H9 (cell line): Measurements from ENCODE around the gene CCNY. TPM values are rescaled to one million over a fixed set of nuclear protein-coding genes. Genes with fewer than 3 reads are reported as not detected.
A peak's percentile ranks its signal among the peaks of the same experiment; 100 is the strongest.

ENCODE experiments used
- DNase-seq: peaks from one replicate; pipeline ENCODE4 v3.0.0-alpha.2; 2017
- H2AFZ ChIP-seq: one replicate; pipeline ENCODE4 v1.6.1; 2013; ENCODE audit warnings: mild to moderate bottlenecking, low read length, control low read depth, moderate library complexity
- H2AK5ac ChIP-seq: 2 replicates; pipeline ENCODE4 v1.6.1; 2013; ENCODE audit warnings: low read length, control low read depth, mixed read lengths; ENCODE audit not compliant: insufficient read length
- H2BK120ac ChIP-seq: one replicate; pipeline ENCODE4 v1.6.1; 2013; ENCODE audit warnings: low read depth, mild to moderate bottlenecking, low read length, control low read depth, inconsistent platforms; ENCODE audit not compliant: poor library complexity, severe bottlenecking
- H2BK12ac ChIP-seq: 2 replicates; pipeline ENCODE4 v1.6.1; 2013; ENCODE audit warnings: low read length, control low read depth, mixed read lengths, low read depth; ENCODE audit not compliant: insufficient read length
- H2BK15ac ChIP-seq: 2 replicates; pipeline ENCODE4 v1.6.1; 2013; ENCODE audit warnings: low read depth, low read length, control low read depth
- H2BK20ac ChIP-seq: one replicate; pipeline ENCODE4 v1.6.1; 2013; ENCODE audit warnings: low read depth, mild to moderate bottlenecking, low read length, control low read depth, inconsistent platforms; ENCODE audit not compliant: poor library complexity, severe bottlenecking
- H2BK5ac ChIP-seq: 2 replicates; pipeline ENCODE4 v1.6.1; 2013; ENCODE audit warnings: low read length, control low read depth, mixed read lengths; ENCODE audit not compliant: insufficient read length
- H3K14ac ChIP-seq: 2 replicates; pipeline ENCODE4 v1.6.1; 2013; ENCODE audit warnings: low read length, control low read depth; ENCODE audit not compliant: insufficient read depth
- H3K18ac ChIP-seq: 2 replicates; pipeline ENCODE4 v1.6.1; 2013; ENCODE audit warnings: low read depth, mild to moderate bottlenecking, mixed read lengths, low read length, control low read depth; ENCODE audit not compliant: insufficient read length
- H3K23ac ChIP-seq: 2 replicates; pipeline ENCODE4 v1.6.1; 2013; ENCODE audit warnings: low read length, control low read depth, mixed read lengths, low read depth; ENCODE audit not compliant: insufficient read length
- H3K23me2 ChIP-seq: 2 replicates; pipeline ENCODE4 v1.6.1; 2013; ENCODE audit warnings: low read depth, mild to moderate bottlenecking, mixed read lengths, low read length, control low read depth; ENCODE audit not compliant: insufficient read length, poor library complexity, severe bottlenecking
- H3K27ac ChIP-seq: 2 replicates; pipeline ENCODE4 v1.5.1; 2013; ENCODE audit warnings: low read length, control low read depth, mixed read lengths, low read depth; ENCODE audit not compliant: insufficient read length
- H3K27me3 ChIP-seq: 2 replicates; pipeline ENCODE4 v1.6.1; 2013; ENCODE audit warnings: low read length, control low read depth, inconsistent platforms; ENCODE audit not compliant: insufficient read depth
- H3K4ac ChIP-seq: 2 replicates; pipeline ENCODE4 v1.6.1; 2013; ENCODE audit warnings: low read depth, mild to moderate bottlenecking, control low read depth, inconsistent platforms, low read length, moderate library complexity
- H3K4me1 ChIP-seq: 2 replicates; pipeline ENCODE4 v1.6.1; 2013; ENCODE audit warnings: low read length, control low read depth, inconsistent platforms; ENCODE audit not compliant: insufficient read depth
- H3K4me2 ChIP-seq: 2 replicates; pipeline ENCODE4 v1.6.1; 2013; ENCODE audit warnings: low read length, control low read depth, mixed read lengths; ENCODE audit not compliant: insufficient read length, insufficient read depth
- H3K56ac ChIP-seq: 2 replicates; pipeline ENCODE4 v1.6.1; 2013; ENCODE audit warnings: low read depth, mild to moderate bottlenecking, mixed read lengths, low read length, control low read depth; ENCODE audit not compliant: insufficient read length
- H3K79me1 ChIP-seq: 2 replicates; pipeline ENCODE4 v1.6.1; 2013; ENCODE audit warnings: low read depth, mild to moderate bottlenecking, moderate library complexity, low read length, control low read depth, inconsistent platforms; ENCODE audit not compliant: insufficient read depth, poor library complexity, severe bottlenecking
- H3K79me2 ChIP-seq: 2 replicates; pipeline ENCODE4 v1.6.1; 2013; ENCODE audit warnings: low read length, control low read depth, inconsistent platforms; ENCODE audit not compliant: insufficient read depth
- H3K9ac ChIP-seq: 2 replicates; pipeline ENCODE4 v1.6.1; 2013; ENCODE audit warnings: low read length, control low read depth, mixed read lengths; ENCODE audit not compliant: insufficient read length; ENCODE audit errors: extremely low read depth
- H3K9me3 ChIP-seq: one replicate; pipeline ENCODE4 v1.6.1; 2013; ENCODE audit warnings: low read depth, low read length, inconsistent platforms; ENCODE audit not compliant: control insufficient read depth
- H3T11ph ChIP-seq: one replicate; pipeline ENCODE4 v1.6.1; 2013; ENCODE audit warnings: mild to moderate bottlenecking, low read length, control low read depth, inconsistent platforms
- H4K20me1 ChIP-seq: one replicate; pipeline ENCODE4 v1.6.1; 2013; ENCODE audit not compliant: control insufficient read depth, insufficient read length, insufficient read depth
- H4K5ac ChIP-seq: 2 replicates; pipeline ENCODE4 v1.6.1; 2013; ENCODE audit warnings: low read depth, mild to moderate bottlenecking, mixed read lengths, low read length, control low read depth; ENCODE audit not compliant: insufficient read length
- H4K8ac ChIP-seq: replicated peaks from 2 replicates; pipeline ENCODE4 v1.6.1; 2013; ENCODE audit warnings: low read length, control low read depth, mixed read lengths, low read depth; ENCODE audit not compliant: insufficient read length
- H4K91ac ChIP-seq: 2 replicates; pipeline ENCODE4 v1.6.1; 2013; ENCODE audit warnings: low read depth, mild to moderate bottlenecking, moderate library complexity, mixed read lengths, low read length, control low read depth; ENCODE audit not compliant: insufficient read length
- H3K27ac Mint-ChIP-seq, 3 experiments: 2 replicates in 2 of 3; 3 replicates in 1 of 3; pipeline ENCODE4 v1.8.0; 2020 to 2021; ENCODE audit warnings: mixed read lengths in 3 of 3, mild to moderate bottlenecking in 1 of 3, moderate library complexity in 1 of 3
- H3K27me3 Mint-ChIP-seq: 2 replicates; pipeline ENCODE4 v1.8.0; 2021; ENCODE audit warnings: low read depth, mild to moderate bottlenecking, moderate library complexity, mixed read lengths
- H3K36me3 Mint-ChIP-seq, 3 experiments: 2 replicates in 2 of 3; 3 replicates in 1 of 3; pipeline ENCODE4 v1.8.0; 2020 to 2021; ENCODE audit warnings: low read depth in 3 of 3, mixed read lengths in 3 of 3; ENCODE audit not compliant: insufficient read depth in 1 of 3
- H3K4me1 Mint-ChIP-seq, 2 experiments: 2 replicates each; pipeline ENCODE4 v1.8.0; 2020; ENCODE audit warnings: mixed read lengths in 2 of 2
- H3K4me3 Mint-ChIP-seq, 2 experiments: 2 replicates in 1 of 2; 3 replicates in 1 of 2; pipeline ENCODE4 v1.8.0; 2020 to 2021; ENCODE audit warnings: mild to moderate bottlenecking in 2 of 2, mixed read lengths in 2 of 2, moderate library complexity in 1 of 2
- H3K9me3 Mint-ChIP-seq, 2 experiments: 2 replicates in 1 of 2; 3 replicates in 1 of 2; pipeline ENCODE4 v1.8.0; 2020; ENCODE audit warnings: mild to moderate bottlenecking in 2 of 2, mixed read lengths in 2 of 2, moderate library complexity in 1 of 2
- WGBS: extraction: QIAGEN DNeasy Blood & Tissue Kit; methylation state at CpG from one replicate; pipeline ENCODE4 v1.1.7; 2013; ENCODE audit warnings: missing lambda C conversion rate, low lambda C conversion rate, mixed read lengths; ENCODE audit not compliant: insufficient read length; ENCODE audit errors: extremely low coverage; 5-methylcytosine and 5-hydroxymethylcytosine counted together
- total RNA-seq: library from RNA; stranded (reverse); gene quantifications from 2 replicates; pipeline ENCODE4 v1.2.1, GENCODE V29; 2021
- TF ChIP-seq, protein P1 (sequence below): fragments of 200-600 bp; sonication (generic); conservative IDR thresholded peaks from 3 replicates; pipeline ENCODE4 v1.8.0; 2021; ENCODE audit warnings: antibody characterized with exemption, mild to moderate bottlenecking

The CCNY gene
- total RNA-seq, 1 experiment from 2014 or later, result 62.1 TPM

DNA sequence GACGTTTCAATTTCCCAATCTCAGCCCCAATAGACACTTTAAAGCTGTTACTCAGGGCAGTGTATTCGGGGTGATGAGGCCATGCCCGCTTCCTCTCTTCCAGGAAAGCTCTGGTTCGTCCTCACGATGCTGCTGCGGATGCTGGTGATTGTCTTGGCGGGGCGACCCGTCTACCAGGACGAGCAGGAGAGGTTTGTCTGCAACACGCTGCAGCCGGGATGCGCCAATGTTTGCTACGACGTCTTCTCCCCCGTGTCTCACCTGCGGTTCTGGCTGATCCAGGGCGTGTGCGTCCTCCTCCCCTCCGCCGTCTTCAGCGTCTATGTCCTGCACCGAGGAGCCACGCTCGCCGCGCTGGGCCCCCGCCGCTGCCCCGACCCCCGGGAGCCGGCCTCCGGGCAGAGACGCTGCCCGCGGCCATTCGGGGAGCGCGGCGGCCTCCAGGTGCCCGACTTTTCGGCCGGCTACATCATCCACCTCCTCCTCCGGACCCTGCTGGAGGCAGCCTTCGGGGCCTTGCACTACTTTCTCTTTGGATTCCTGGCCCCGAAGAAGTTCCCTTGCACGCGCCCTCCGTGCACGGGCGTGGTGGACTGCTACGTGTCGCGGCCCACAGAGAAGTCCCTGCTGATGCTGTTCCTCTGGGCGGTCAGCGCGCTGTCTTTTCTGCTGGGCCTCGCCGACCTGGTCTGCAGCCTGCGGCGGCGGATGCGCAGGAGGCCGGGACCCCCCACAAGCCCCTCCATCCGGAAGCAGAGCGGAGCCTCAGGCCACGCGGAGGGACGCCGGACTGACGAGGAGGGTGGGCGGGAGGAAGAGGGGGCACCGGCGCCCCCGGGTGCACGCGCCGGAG lies 271.4 kb downstream of the CCNY start:
- no peak overlapping the region for H3K56ac ChIP-seq
- no CpG with 5 or more reads among the region's 78 CpGs for WGBS
- no peaks in the 10 kb centered on the region for H4K20me1 ChIP-seq
- no peak overlapping the region for H3K9ac ChIP-seq
- no peak overlapping the region for H2BK5ac ChIP-seq
- H3K14ac ChIP-seq, result peak overlapping the region; percentile 25; the same call in 1 of the 2 replicates
- H3K9me3 Mint-ChIP-seq, result peaks cover 14 to 18% of the 10 kb centered on the region in 2 experiments
- peaks cover 7 to 11% (median 11%) of the 10 kb centered on the region in 3 experiments for H3K36me3 Mint-ChIP-seq
- H4K91ac ChIP-seq, result no peak overlapping the region
- DNase-seq, result no peak
- no peak overlapping the region for H2BK20ac ChIP-seq
- H3K4ac ChIP-seq, result no peak overlapping the region
- H2BK120ac ChIP-seq, result no peak overlapping the region
- no peak overlapping the region for H2AK5ac ChIP-seq
- no peaks in the 10 kb centered on the region; the same call in 1 of the 2 replicates for H3K27me3 ChIP-seq
- H3K9me3 ChIP-seq, result no peaks in the 10 kb centered on the region
- no peaks in the 10 kb centered on the region for H3K4me1 ChIP-seq
- no peaks in the 10 kb centered on the region for H3K23me2 ChIP-seq
- TF ChIP-seq, protein P1, sequence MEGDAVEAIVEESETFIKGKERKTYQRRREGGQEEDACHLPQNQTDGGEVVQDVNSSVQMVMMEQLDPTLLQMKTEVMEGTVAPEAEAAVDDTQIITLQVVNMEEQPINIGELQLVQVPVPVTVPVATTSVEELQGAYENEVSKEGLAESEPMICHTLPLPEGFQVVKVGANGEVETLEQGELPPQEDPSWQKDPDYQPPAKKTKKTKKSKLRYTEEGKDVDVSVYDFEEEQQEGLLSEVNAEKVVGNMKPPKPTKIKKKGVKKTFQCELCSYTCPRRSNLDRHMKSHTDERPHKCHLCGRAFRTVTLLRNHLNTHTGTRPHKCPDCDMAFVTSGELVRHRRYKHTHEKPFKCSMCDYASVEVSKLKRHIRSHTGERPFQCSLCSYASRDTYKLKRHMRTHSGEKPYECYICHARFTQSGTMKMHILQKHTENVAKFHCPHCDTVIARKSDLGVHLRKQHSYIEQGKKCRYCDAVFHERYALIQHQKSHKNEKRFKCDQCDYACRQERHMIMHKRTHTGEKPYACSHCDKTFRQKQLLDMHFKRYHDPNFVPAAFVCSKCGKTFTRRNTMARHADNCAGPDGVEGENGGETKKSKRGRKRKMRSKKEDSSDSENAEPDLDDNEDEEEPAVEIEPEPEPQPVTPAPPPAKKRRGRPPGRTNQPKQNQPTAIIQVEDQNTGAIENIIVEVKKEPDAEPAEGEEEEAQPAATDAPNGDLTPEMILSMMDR, result no peak
- no peak overlapping the region for H2BK12ac ChIP-seq
- H4K5ac ChIP-seq, result no peak overlapping the region
- H3K27ac ChIP-seq, result no peak overlapping the region
- H3K4me2 ChIP-seq, result no peak overlapping the region
- no peak overlapping the region for H3K4me3 Mint-ChIP-seq
- H2BK15ac ChIP-seq, result no peak overlapping the region
- no peak overlapping the region for H3K18ac ChIP-seq
- no peaks in the 10 kb centered on the region for H3K79me1 ChIP-seq
- no peak overlapping the region for H2AFZ ChIP-seq
- no peak overlapping the region for H3T11ph ChIP-seq
- H3K4me1 Mint-ChIP-seq, result peaks cover 0 to under 1% of the 10 kb centered on the region in 2 experiments; a peak in 1 of 4 replicates
- no peaks in the 10 kb centered on the region for H3K79me2 ChIP-seq
- H3K23ac ChIP-seq, result no peak overlapping the region
- H3K27ac Mint-ChIP-seq, result peak overlapping the region in 1 of 3 experiments; percentile 54; a peak in 1 of 7 replicates
- no peaks in the 10 kb centered on the region; the same call in 1 of the 2 replicates for H3K27me3 Mint-ChIP-seq
- no peak overlapping the region for H4K8ac ChIP-seq
